Activated naive CD8-positive, alpha-beta T cell treated with anti-CD3 and anti-CD28 coated beads, Interleukin-2, amount 50 U/mL, for 16 hours (primary cell): ENCODE data around the gene CRTAC1.

Experiments
- DNase-seq: peaks from one replicate; pipeline ENCODE4 v3.0.0-alpha.2; 2020; ENCODE audit warnings: low read depth, low spot score

CRTAC1 gene

DNA sequence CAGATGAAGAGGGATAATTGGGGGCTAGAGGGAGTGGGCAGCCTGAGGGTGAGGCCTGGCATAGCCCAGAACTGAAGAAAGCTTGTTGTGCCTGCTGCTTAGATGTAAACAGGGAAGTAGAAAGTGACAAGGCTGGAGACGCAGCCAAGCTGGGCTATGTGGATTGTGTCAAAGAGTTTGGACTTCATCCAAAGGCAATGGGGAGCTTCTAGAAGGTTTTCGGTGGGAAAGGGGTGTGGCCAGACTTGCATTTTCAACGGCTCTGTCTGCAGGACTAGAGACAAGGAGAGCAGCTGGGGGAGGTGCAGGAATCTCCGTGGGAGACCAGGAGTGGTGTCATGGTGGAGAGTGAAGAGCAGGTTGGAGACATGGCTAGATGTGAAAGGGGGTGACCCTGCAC, 132.0 kb downstream of the CRTAC1 start:
- no peak for DNase-seq

DNA sequence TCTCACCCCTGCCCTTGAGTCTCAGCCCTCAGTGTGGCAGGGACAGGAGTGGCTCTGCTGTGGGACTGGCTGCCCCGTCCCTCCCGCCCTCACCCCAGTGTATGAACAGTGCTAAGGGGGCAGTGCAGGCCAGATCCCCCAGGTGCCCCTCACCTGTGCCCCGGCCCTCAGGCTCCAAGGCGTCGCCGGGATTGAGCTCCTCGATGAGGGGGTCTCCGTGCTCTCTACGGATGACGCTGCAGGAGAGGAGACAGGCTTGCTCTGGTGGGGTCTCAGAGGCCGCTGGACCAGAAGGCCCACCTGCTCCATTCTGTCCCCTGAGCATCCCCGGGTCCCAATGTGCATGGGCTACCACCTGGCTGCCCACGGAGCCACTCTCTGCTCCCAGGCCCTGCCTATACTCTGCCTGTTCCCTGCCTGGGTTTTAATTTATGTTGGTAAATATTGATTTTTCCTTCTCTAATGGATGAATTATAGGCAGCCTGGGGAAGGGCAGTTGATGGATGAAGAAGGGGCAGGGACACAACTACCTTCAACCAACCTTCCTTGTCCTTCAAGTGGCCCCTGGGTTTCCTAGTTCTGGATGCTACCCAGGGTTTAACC, 133.6 kb downstream of the CRTAC1 start:
- no peak for DNase-seq

DNA sequence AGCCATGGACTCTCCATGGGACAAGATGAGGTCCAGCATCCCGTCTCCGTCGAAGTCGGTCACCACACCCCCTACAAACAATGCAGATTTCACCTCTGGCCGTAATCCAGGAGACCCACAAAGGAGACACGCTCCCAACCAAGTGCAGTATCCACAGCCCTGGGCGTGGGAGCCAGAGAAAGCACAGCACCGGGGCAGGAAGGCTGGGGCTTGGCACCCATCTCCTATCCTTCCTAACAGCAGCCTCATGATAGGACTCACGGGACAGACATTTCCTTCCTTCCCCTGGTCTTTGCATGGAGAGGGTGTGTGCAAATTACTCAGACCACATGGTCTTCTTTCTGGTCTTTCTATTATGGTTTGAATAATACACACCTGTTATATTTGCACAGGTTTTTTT, 134.5 kb downstream of the CRTAC1 start:
- DNase-seq, result no peak

DNA sequence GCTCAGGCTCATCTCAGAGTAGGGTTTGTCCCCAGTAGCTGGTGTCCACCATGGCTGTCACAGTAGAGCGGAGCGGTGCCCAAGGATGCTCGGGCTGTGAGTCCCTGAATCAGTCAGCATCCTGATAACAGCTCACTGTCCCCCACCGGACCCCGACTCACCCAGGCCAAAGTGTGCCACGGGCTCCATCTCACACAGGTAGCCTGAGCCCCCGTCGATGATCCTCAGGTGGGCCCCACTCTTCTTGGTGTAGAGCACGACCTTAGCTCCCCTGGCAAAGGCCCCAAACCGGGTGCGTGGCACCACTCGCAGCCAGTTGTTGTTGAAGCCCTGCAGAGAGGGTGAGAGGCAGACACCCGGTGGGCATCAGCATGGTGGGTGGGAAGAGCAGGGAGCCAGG, 135.3 kb downstream of the CRTAC1 start:
- DNase-seq, result no peak

DNA sequence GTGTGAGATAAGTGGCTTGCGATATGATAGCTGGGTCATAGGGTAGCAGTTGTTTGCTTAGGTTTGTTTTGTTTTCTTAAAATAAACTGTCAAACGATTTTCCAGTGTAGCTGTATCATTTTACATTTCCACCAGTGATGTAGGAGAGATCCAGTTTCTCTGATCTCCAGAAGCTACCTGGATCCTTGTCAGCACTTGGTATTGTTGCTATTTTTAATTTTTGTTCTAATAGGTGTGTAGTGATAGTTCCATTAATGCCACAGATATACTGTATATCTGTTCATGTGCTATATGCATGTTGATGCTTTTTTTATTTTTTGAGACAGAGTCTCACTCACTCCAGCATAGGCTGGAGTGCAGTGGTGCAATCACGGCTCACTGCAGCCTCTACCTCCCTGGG, 136.3 kb downstream of the CRTAC1 start:
- DNase-seq, result no peak

DNA sequence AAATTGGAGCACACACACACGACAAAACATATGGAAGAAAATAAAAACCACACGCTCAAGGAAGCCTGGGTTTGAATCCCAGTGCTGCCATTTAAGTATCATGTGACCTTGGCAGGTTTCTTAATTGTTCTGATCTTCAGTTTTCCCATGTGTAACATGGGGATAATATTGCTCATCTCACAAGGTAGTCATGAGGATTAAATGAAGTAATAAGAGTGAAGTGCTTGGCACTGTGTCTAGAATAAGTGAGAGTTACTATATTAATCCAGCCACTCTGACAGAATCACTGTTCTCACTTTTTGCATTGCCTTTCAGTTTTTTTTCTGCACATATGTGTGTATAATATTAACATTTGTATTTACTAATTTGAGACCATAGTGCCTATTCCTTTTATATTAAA, 137.5 kb downstream of the CRTAC1 start:
- DNase-seq, result no peak

DNA sequence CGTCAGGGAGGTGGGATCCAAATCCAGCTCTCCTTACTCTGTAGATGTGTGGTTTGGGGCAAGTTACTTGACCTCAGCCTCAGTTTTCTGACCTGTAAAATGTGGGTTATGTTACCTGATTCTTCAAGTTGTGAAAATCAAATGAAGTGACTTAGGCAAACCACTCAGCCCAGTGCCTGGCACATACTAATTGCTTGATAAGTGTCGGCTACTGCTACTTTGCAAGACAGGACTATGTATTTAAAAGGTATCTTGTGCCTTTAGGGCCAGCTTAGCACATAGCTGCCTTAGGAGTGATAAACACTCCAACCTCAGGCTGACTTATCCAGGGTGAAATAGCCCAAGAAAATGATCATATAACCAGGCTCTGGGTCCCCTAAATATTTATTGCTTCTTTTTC, 137.9 kb downstream of the CRTAC1 start:
- DNase-seq, result no peak

DNA sequence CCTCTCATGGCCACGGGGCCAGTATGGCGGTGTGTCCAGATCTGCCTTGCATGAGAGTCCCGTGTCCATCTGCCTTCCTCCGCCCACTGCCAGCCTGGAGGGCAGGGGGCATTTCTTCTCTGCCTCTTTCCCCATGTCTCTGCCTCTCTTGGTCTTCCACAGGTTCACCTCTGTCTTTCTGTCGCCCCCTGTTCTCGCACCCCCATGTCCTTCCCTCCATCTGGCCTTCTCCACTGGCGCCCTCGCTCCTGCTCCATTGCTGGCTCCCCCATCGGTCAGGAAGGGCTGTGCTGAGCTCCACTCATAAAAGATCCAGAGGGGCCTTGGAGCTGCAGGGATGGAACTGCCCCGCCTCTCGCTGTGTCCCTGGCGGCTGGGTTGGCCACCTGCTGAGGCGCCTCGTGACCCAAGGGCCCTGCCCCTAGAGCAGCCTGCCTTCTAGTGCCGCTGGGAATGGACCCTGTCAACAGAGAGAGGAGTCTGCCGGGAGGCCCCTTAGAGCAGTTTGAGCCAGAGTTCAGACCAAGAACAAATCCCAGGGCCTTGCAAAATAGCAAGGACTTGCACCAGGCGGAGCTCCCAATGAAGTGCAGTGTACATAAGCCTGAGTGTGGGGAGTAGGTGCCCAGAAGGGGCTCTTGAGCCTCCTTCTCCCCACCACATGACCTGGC, 138.8 kb downstream of the CRTAC1 start:
- no peak for DNase-seq

DNA sequence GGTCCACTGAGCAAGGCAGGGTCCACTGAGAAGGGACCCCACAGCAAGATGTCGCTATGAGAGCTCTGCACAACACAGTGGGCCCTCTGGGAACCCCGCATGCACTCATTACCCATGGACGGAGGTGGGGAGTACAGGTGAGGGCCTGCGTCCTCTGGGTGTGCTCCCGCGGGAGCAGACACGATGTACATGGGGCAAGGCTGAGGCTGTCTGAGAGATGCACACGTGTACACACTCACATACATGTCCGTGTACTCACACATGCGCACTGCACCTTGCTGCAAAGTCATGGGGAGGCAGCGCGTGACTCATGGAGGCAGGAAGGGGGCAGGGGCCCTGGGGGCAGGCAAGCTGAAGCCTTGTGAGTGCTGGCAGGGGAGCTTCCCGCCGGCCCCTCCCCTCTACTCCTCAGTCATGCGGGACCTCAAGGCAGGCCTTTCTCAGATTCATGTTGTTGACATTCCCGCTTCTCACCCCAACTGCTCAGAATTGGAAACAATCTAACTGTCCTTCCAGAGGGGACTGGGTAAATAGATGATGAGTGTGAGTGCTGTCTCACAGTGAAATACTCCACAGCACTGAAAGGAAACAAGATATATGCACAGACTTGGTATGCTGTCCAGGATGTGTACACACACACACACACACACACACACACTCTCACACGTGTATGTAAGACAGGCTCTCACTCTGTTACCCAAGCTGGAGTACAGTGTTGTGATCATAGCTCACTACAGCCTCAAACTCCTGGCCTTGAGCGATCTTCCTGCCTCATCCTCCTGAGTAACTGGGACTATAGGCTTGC, 140.8 kb downstream of the CRTAC1 start:
- no peak for DNase-seq

DNA sequence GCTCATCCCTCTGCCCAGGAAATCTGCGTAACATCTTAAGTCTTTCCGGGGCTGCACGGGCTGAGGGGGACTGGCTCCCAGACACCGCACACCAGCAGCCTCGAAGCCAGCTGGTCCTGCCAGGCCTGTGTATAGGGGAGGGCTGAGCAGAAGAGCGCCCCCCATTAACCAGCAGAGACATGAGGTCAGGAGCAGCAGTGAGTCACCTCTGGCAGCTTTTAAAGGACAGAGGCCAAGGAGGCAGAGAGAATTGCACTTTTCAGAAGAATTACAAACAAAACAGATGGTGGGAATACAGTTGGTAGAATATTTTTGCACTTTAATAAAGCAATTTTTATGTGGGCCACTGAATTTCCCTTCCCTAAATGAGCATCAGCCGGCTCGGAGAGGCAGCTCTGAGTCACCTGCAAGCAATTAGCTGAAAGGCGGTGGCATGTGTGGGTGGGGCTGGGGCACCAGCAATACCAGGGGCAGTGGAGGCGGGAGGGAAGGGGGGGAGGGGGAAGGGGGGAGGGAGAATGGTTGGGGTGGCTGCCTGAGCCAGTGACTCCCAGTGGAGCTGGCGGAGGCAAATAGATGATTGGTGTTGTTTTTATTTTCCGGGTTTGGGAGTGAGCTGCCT, 141.7 kb downstream of the CRTAC1 start:
- no peak for DNase-seq

DNA sequence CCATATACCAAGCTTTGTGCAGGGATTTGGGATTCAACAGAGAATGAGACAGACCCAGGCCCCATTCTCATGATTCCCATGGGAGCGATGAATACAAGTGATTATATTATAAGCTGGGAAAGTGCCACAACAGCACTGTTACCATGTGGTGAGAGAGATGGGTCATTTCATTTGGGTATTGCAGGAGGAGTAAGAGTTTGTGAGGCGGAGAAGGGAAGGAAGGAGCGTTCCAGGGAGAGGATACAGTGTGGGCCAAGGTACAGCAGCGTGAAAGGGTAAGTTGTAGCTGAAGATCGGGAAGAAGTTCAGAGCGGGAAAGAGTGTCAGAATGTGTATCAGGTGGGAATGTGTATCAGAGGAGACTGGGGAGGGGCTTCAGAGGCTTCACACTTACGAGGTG, 142.3 kb downstream of the CRTAC1 start:
- no peak for DNase-seq

DNA sequence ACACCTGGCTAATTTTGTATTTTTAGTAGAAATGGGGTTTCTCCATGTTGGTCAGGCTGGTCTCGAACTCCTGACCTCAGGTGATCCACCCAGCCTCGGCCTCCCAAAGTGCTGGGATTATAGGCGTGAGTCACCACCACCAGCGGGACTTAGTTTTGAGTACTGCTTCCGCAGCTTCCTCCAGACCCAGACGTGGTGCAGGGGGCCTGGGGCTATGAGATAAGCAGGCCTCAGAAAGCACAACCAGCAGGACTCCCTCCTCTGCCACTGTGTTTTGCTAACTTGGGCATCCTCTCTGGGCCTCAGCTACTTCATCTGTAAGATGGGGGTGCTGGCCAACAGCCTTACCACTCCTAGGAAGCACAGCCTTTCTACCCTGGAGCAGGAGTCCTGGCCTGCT, 143.0 kb downstream of the CRTAC1 start:
- DNase-seq, result no peak

DNA sequence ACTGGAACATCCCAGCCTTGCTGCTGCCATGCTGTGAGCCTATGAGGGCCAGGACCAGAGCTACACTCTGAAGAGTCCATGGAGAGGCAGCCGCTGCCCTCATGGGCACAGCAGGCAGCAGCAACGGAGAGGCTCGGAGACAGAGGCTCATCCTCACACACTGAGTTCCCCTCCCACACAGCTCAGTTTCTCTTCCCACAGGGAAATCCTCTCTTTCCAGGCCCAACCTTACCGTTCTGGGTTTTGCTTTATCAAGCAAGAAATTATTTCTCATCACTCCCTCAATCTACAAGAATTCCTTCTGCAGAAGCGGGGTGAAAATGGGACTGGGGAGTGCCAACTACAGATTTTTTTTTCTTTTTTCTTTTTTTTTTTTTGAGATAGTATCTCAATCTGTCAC, 144.1 kb downstream of the CRTAC1 start:
- DNase-seq, result no peak

DNA sequence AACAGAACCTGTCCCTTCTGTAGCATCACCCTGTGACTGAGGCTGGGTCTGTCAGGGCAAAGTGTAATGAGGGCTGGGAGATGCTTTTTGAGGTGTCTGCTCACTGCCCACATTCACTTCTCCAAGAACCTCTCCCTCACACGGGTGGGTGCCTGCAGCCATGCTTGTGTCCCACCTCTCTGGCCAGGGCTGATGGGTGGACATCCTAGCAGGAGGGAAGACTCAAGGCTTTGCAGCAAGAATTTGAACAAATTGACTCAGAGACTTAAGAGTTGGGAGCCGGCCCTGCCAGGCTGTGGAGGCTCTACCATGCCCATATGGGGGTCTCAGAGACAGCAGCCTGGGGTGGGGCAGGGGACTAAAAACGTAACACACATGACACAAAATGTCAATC, 147.3 kb downstream of the CRTAC1 start:
- DNase-seq, result no peak

DNA sequence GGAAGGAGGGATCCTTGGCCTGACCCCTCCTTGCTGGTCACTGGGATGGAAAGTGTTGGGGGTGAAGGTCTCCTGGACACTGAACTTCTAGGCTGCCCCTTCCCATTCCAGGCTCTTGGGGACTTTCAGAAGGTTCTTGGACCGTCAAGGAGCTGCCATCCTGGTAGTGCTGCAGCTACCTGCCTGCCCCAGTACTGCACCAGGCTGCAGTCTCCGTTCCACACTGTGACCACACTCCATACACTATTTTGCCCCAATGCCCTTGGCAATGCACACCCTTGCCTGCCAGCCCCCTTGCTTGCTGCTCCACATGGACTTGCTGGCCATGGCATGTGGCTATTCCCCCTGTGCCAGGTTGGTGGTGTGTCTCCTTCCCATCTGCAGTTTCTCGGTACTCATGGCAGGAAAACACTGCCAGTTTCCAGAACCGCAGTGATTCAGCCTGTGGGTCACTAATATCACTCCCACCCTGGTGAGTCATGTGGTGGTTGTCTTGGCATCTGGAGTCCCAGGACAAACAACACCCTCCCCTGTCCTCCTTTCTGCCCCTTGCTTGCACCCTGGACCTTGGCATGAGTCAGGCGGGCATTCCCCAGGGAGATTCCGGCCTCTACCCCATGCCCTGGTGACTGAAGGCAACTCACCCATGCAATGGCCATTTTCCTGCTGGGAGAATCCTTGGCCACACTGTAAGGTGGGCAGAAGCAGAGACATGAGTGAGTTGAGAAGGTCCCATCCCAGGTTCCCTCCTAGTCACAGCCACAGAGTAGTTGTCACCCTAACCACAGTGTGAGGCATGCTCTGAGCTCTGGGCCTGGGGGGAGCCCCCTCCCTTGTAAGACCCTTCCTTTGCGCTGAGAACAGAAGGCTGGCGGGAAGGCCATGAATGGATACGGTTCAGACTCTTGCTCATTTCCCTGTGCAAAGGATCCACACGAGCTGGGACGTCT, 148.0 kb downstream of the CRTAC1 start:
- DNase-seq, result no peak

DNA sequence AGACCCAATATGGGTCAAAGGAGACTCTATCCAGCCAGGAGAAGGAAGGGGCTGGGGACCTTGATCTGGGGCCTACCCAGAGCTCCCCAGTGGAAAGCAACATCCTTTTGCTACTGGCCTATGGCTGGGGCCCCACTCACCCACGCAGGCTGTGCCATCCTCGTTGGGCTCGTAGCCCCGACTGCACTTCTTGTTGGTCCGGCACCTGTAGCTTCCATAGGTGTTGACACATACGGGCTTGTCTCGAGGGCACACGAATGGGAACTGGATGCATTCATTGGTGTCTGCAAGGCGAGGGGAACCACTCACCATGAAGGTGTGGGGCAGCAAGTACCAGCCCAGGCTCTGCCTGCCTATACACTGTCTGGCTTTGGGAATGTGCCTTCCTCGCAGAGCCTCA, 150.3 kb downstream of the CRTAC1 start:
- no peak for DNase-seq

DNA sequence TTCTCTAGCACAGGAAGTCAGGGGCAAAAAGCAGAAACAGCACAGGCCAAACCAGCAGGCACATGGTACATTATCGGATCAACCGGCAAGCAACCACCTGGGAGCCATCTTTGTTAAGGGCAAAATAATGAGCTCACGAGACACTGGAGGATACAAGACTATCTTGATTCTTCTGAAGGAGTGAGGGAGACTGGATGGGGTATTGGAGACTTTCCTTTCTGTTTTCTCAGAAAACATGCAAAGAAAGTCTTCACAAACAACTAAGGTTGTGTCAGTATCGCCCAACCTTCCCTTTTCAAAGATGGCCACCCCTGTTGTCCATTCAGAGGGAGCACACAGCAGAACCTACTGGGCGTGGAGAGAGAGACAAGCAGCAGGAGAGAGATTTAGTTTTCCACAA, 151.2 kb downstream of the CRTAC1 start:
- no peak for DNase-seq

DNA sequence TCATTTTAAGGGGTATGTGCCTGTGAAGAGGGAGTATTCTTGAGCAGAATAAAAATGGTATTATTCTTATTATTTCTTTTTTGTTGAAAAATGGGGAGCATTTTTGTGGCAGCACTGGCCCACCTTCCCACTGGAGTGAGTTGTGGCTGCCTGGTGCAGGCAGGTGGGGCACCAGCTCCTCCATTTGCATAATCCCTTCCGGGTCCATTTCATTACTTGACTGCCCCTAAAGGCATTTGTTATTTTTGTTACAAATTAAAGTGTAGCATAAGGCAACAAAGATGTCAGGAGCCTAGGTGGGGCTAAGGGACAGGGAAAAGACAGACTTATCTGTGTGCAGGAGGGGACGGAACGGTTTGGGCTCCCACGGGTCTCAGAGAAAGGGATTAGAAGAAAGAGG, 154.0 kb downstream of the CRTAC1 start:
- DNase-seq, result no peak

DNA sequence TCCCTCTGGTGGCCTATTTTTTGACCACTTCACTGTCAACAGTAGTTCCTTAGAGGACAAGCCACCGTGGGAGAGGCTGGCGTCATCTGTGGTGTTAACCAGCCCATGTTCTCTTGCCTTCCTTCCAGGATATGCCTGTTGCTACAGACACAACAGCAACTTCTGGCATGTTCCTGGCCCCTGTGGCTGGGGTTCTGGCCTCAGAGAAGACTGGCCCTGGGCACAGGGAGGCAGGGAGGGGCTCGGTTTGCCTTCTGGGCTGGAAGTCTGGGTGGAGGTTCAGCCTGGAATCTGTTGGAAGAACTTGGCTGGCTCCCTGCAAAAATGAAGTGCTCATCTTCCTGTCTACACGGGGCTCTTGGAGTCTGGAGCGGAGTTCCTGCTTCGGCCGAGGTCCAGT, 155.0 kb downstream of the CRTAC1 start:
- DNase-seq, result no peak

DNA sequence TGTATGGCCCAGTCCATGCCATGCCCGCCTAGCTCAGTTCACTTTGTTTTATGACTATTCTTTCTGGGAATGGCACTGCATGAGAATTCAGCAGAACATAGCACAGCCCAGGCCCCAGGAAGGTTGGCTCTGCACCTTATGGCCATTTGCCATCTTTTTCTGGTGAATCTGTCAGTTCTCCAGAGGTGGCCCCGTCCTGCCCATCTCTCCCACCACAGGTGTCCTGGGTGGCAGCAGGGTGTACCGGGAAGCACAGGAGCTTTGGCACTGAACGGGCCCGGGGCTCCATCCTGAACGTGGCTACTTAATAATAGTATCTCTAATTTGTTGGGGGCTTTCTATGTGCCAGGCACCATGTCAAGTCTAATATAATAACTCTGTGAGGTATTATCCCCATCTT, 156.1 kb downstream of the CRTAC1 start:
- no peak for DNase-seq

DNA sequence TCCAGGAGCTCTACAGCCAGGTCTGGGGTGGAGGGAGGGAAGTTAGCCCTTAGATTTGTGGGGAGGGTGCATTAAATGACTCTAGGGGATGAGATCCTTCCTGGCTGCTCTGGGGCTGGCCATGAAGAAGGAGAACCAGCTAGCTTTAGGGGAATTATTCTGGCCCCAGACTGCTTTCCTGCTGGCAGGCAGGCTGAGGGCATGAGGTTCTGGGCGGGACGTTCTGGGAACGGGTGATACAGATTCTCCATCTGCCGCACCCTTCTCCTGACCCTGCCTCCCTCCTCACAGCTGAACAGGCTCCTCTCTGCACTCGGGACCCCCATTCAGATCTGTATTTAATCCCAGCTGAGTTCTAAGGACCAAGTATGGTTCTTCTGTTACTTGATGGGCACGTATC, 156.9 kb downstream of the CRTAC1 start:
- DNase-seq, result no peak

DNA sequence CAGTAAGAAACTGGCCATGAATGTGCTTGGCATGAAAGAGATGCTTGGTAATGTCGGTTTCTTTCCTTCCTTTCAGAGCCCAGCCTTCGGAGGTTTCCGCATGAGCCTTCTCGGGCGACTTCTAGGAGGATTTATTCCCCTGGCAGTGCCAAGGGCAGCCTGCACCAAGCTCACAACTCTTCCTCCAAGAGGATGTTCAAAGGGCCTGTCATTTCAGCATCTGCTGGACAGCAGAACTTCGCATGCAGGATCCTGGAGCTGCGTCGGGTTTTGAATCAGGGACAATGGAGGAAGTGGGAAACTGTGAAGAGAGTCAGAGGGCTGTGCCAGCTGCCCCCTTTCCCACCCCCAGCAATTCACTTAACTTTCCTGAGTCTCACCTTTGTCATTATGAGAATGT, 159.4 kb downstream of the CRTAC1 start:
- DNase-seq, result no peak
